AG08396 (cell line): ENCODE data around the gene DIPK1B.

ENCODE experiments used
- DNase-seq: peaks from one replicate; pipeline ENCODE4 v3.0.0; 2012; ENCODE audit warnings: low spot score, mixed read lengths

The DIPK1B gene

GRCh38 chr9:136673088-136673974, 39.0 kb upstream of the DIPK1B start:
- no peak for DNase-seq

GRCh38 chr9:136673975-136674785, 38.2 kb upstream of the DIPK1B start:
- DNase-seq = no peak

GRCh38 chr9:136674786-136675349, 37.5 kb upstream of the DIPK1B start:
- DNase-seq = no peak

GRCh38 chr9:136675477-136676296, 36.7 kb upstream of the DIPK1B start:
- no peak for DNase-seq

- DNase-seq = no peak
Measured at GRCh38 chr9:136676297-136676794, 36.0 kb upstream of the DIPK1B start.

- no peak for DNase-seq
Measured at GRCh38 chr9:136676920-136677686, 35.3 kb upstream of the DIPK1B start.

- no peak for DNase-seq
Measured at GRCh38 chr9:136678034-136678433, 34.3 kb upstream of the DIPK1B start.

- DNase-seq = no peak
Measured at GRCh38 chr9:136678624-136679023, 33.7 kb upstream of the DIPK1B start.

GRCh38 chr9:136679431-136679941, 32.9 kb upstream of the DIPK1B start:
- no peak for DNase-seq

- no peak for DNase-seq
Measured at GRCh38 chr9:136681029-136681428, 31.3 kb upstream of the DIPK1B start.

- no peak for DNase-seq
Measured at GRCh38 chr9:136681945-136682699, 30.2 kb upstream of the DIPK1B start.

- DNase-seq = no peak
Measured at GRCh38 chr9:136682710-136683109, 29.7 kb upstream of the DIPK1B start.

- DNase-seq = no peak
Measured at GRCh38 chr9:136683173-136683745, 29.1 kb upstream of the DIPK1B start.

- DNase-seq = no peak
Measured at GRCh38 chr9:136683755-136684154, 28.6 kb upstream of the DIPK1B start.

- no peak for DNase-seq
Measured at GRCh38 chr9:136684339-136684738, 28.0 kb upstream of the DIPK1B start.

GRCh38 chr9:136684799-136685198, 27.6 kb upstream of the DIPK1B start:
- DNase-seq = no peak

- DNase-seq = no peak
Measured at GRCh38 chr9:136685216-136685615, 27.2 kb upstream of the DIPK1B start.

- peak; percentile 78 for DNase-seq
Measured at GRCh38 chr9:136685790-136686533, 26.4 kb upstream of the DIPK1B start.

- no peak for DNase-seq
Measured at GRCh38 chr9:136686534-136686793, 25.9 kb upstream of the DIPK1B start.
